OCI-LY3 (cell line): ENCODE results near the gene GLB1L.
A peak's percentile ranks its signal among the peaks of the same experiment; 100 is the strongest.

Source experiments
- H2AFZ ChIP-seq: fragments of 200-600, 300-600 bp; shearing (Covaris generic); 2 replicates; pipeline ENCODE4 v1.6.0; 2014; ENCODE audit warnings: antibody characterized with exemption, low read depth, low read length
- H3K27ac ChIP-seq: fragments of 200-600, 300-600 bp; sonication (generic); 2 replicates; pipeline ENCODE4 v1.5.1; 2014; ENCODE audit warnings: mild to moderate bottlenecking, low read length, moderate library complexity, mixed read lengths
- H3K27me3 ChIP-seq: fragments of 200-600, 300-600 bp; sonication (generic); 2 replicates; pipeline ENCODE4 v1.6.1; 2014; ENCODE audit warnings: low read depth, low read length, mixed read lengths
- H3K36me3 ChIP-seq: fragments of 200-600, 300-600 bp; sonication (generic); replicated peaks from 2 replicates; pipeline ENCODE3; 2014; ENCODE audit warnings: low read depth, low read length, mixed read lengths
- H3K4me1 ChIP-seq: fragments of 300-600, 200-600 bp; sonication (generic); 2 replicates; pipeline ENCODE4 v1.6.1; 2014; ENCODE audit warnings: low read length, mixed read lengths
- H3K4me2 ChIP-seq: fragments of 200-600, 300-600 bp; sonication (generic); 2 replicates; pipeline ENCODE4 v1.6.1; 2014; ENCODE audit warnings: low read length, mixed read lengths
- H3K4me3 ChIP-seq: fragments of 300-600, 200-600 bp; sonication (generic); 2 replicates; pipeline ENCODE4 v1.5.1; 2014; ENCODE audit warnings: antibody characterized with exemption, mild to moderate bottlenecking, low read length, moderate library complexity
- H3K79me2 ChIP-seq: fragments of 300-600, 200-600 bp; shearing (Covaris generic); 2 replicates; pipeline ENCODE4 v1.6.1; 2014; ENCODE audit warnings: mild to moderate bottlenecking, low read length, mixed read lengths
- H3K9ac ChIP-seq: fragments of 300-600, 200-600 bp; shearing (Covaris generic); 2 replicates; pipeline ENCODE4 v1.6.0; 2014; ENCODE audit warnings: mild to moderate bottlenecking, low read length, moderate library complexity
- H3K9me3 ChIP-seq: fragments of 200-600, 300-600 bp; shearing (Covaris generic); 2 replicates; pipeline ENCODE4 v1.6.1; 2014; ENCODE audit warnings: low read length, mixed read lengths; ENCODE audit not compliant: insufficient read depth
- H4K20me1 ChIP-seq: fragments of 200-600, 300-600 bp; sonication (generic); 2 replicates; pipeline ENCODE4 v1.6.1; 2016; ENCODE audit warnings: low read length, mixed read lengths; ENCODE audit not compliant: insufficient read depth
- CTCF ChIP-seq: fragments of 200-600, 300-600 bp; sonication (generic); IDR thresholded peaks from 2 replicates; pipeline ENCODE4 v1.5.1; 2014; ENCODE audit warnings: antibody characterized with exemption, low read length, low read depth
- EZH2phosphoT487 ChIP-seq: fragments of 200-600 bp; shearing (Covaris generic); IDR thresholded peaks from 2 replicates; pipeline ENCODE4 v1.6.1; 2018; ENCODE audit warnings: antibody characterized with exemption, mixed run types, low read depth

The GLB1L gene

GRCh38 chr2:219228041-219228910 lies 17.0 kb downstream of the GLB1L start:
- Histone ChIP-seq H3K79me2 (peaks cover 31% of the 10 kb centered on the region), H3K27me3 (no peaks in the 10 kb centered on the region), H3K4me1 (peaks cover 14% of the 10 kb centered on the region), H4K20me1 (no peaks in the 10 kb centered on the region), H3K27ac (no peak overlapping the region), H3K4me2 (peak overlapping the region; percentile 94), H3K9me3 (no peaks in the 10 kb centered on the region), H3K36me3 (peaks cover 12% of the 10 kb centered on the region), H3K4me3 (peak overlapping the region; percentile 100), H3K9ac (peak overlapping the region; percentile 87), H2AFZ (no peak overlapping the region)
- TF ChIP-seq EZH2phosphoT487 (no peak), CTCF (no peak)

- H3K27me3 ChIP-seq = no peaks in the 10 kb centered on the region
- H3K4me1 ChIP-seq = peaks cover 7% of the 10 kb centered on the region; the same call in 1 of the 2 replicates
- peaks cover 3% of the 10 kb centered on the region for H3K36me3 ChIP-seq
- H4K20me1 ChIP-seq = no peaks in the 10 kb centered on the region
- no peak overlapping the region for H3K4me3 ChIP-seq
- H3K4me2 ChIP-seq = no peak overlapping the region
- no peak overlapping the region for H2AFZ ChIP-seq
- TF ChIP-seq EZH2phosphoT487 = no peak
- no peak for TF ChIP-seq CTCF
- no peaks in the 10 kb centered on the region for H3K9me3 ChIP-seq
- no peak overlapping the region for H3K9ac ChIP-seq
- H3K79me2 ChIP-seq = peaks cover 23% of the 10 kb centered on the region
- no peak overlapping the region for H3K27ac ChIP-seq
These were observed 19.9 kb downstream of the GLB1L start for GRCh38 chr2:219225350-219225749.

- TF ChIP-seq CTCF (no peak), EZH2phosphoT487 (no peak)
- no peak overlapping the region for H3K4me3 ChIP-seq
- no peak overlapping the region for H3K4me2 ChIP-seq
- H3K4me1 ChIP-seq = peaks cover 7% of the 10 kb centered on the region; the same call in 1 of the 2 replicates
- peaks cover 3% of the 10 kb centered on the region for H3K36me3 ChIP-seq
- no peaks in the 10 kb centered on the region for H3K27me3 ChIP-seq
- H3K9ac ChIP-seq = no peak overlapping the region
- no peak overlapping the region for H3K27ac ChIP-seq
- H2AFZ ChIP-seq = no peak overlapping the region
- H3K79me2 ChIP-seq = peaks cover 16% of the 10 kb centered on the region
- H3K9me3 ChIP-seq = no peaks in the 10 kb centered on the region
- H4K20me1 ChIP-seq = no peaks in the 10 kb centered on the region
These were observed 21.2 kb downstream of the GLB1L start for GRCh38 chr2:219223831-219224610.

- Histone ChIP-seq H3K27me3 (no peaks in the 10 kb centered on the region), H3K9me3 (no peaks in the 10 kb centered on the region), H4K20me1 (no peaks in the 10 kb centered on the region), H3K4me2 (no peak overlapping the region), H3K4me3 (no peak overlapping the region), H3K36me3 (peaks cover 3% of the 10 kb centered on the region), H3K9ac (no peak overlapping the region), H2AFZ (no peak overlapping the region), H3K79me2 (no peaks in the 10 kb centered on the region), H3K4me1 (no peaks in the 10 kb centered on the region), H3K27ac (no peak overlapping the region)
- TF ChIP-seq CTCF (no peak), EZH2phosphoT487 (no peak)
These were observed 23.2 kb downstream of the GLB1L start for GRCh38 chr2:219221957-219222518.
